Liver (tissue), 9 donors: ENCODE measurements around the gene SMYD3. TPM values are rescaled to one million over a fixed set of nuclear protein-coding genes. Genes with fewer than 3 reads are reported as not detected.

ENCODE experiments used
- DNase-seq: peaks from one replicate; pipeline ENCODE4 v3.0.0-alpha.2; 2017; ENCODE audit warnings: low spot score
- H3K27ac ChIP-seq, 2 donors: one replicate each; pipeline ENCODE4 v1.7.0; 2013; ENCODE audit warnings: inconsistent platforms in 2 of 2, low read length in 2 of 2, control low read depth in 1 of 2, low read depth in 1 of 2, mild to moderate bottlenecking in 1 of 2
- H3K27me3 ChIP-seq, 4 donors: one replicate each; pipeline versions ENCODE4 v1.6.1 to v1.7.0; 2013; ENCODE audit warnings: low read length in 3 of 4, inconsistent platforms in 1 of 4, mild to moderate bottlenecking in 1 of 4, moderate library complexity in 1 of 4; ENCODE audit not compliant: control insufficient read depth in 4 of 4, insufficient read depth in 4 of 4
- H3K36me3 ChIP-seq, 4 donors: one replicate each; pipeline versions ENCODE4 v1.6.1 to v1.7.0; 2013; ENCODE audit warnings: low read length in 3 of 4, mild to moderate bottlenecking in 3 of 4, low read depth in 1 of 4, moderate library complexity in 1 of 4; ENCODE audit not compliant: control insufficient read depth in 4 of 4, insufficient read depth in 3 of 4
- H3K4me1 ChIP-seq, 4 donors: one replicate each; pipeline versions ENCODE4 v1.6.1 to v1.7.0; 2013; ENCODE audit warnings: low read length in 3 of 4, mild to moderate bottlenecking in 3 of 4, moderate library complexity in 1 of 4; ENCODE audit not compliant: control insufficient read depth in 4 of 4, insufficient read depth in 4 of 4
- H3K4me3 ChIP-seq, 3 donors: one replicate each; pipeline versions ENCODE4 v1.6.1 to v1.7.0; 2013; ENCODE audit warnings: low read length in 3 of 3, control low read depth in 1 of 3, low read depth in 1 of 3, mild to moderate bottlenecking in 1 of 3
- H3K9ac ChIP-seq, 2 donors: one replicate each; pipeline ENCODE4 v1.7.0; 2013; ENCODE audit warnings: low read length in 2 of 2, mild to moderate bottlenecking in 2 of 2, moderate library complexity in 2 of 2, control low read depth in 1 of 2, low read depth in 1 of 2
- H3K9me3 ChIP-seq, 4 donors: one replicate each; pipeline versions ENCODE4 v1.6.1 to v1.7.0; 2013; ENCODE audit warnings: low read length in 3 of 4; ENCODE audit not compliant: control insufficient read depth in 4 of 4
- CTCF ChIP-seq: fragments of 150-350 bp; IDR thresholded peaks from 2 replicates; pipeline ENCODE4 v1.5.1; 2017; ENCODE audit warnings: improper control_type of control experiment, low read depth, low read length; ENCODE audit not compliant: missing input control
- EGR1 ChIP-seq, 2 donors: IDR thresholded peaks; 2 replicates each; pipeline ENCODE4 v1.6.1; 2016 to 2018; ENCODE audit warnings: antibody characterized with exemption in 2 of 2, low read depth in 2 of 2
- FOXA1 ChIP-seq: IDR thresholded peaks from 2 replicates; pipeline ENCODE4 v1.6.1; 2016; ENCODE audit warnings: antibody characterized with exemption
- FOXA2 ChIP-seq: IDR thresholded peaks from 2 replicates; pipeline ENCODE4 v1.6.1; 2016; ENCODE audit warnings: antibody characterized with exemption
- GABPA ChIP-seq, 2 donors: IDR thresholded peaks in 1 of 2; conservative IDR thresholded peaks in 1 of 2; 2 replicates each; pipeline ENCODE4 v1.6.1; 2016; ENCODE audit warnings: antibody characterized with exemption in 2 of 2, mild to moderate bottlenecking in 1 of 2, moderate library complexity in 1 of 2
- HNF4A ChIP-seq, 2 donors: conservative IDR thresholded peaks; 2 replicates each; pipeline ENCODE4 v1.6.1; 2016; ENCODE audit warnings: antibody characterized with exemption in 2 of 2, mild to moderate bottlenecking in 2 of 2
- HNF4G ChIP-seq: IDR thresholded peaks from 2 replicates; pipeline ENCODE4 v1.6.1; 2016; ENCODE audit warnings: antibody characterized with exemption
- JUND ChIP-seq, 2 donors: IDR thresholded peaks; 2 replicates each; pipeline ENCODE4 v1.6.1; 2016; ENCODE audit warnings: antibody characterized with exemption in 2 of 2
- NR2F2 ChIP-seq: IDR thresholded peaks from 2 replicates; pipeline ENCODE4 v1.6.1; 2016; ENCODE audit warnings: antibody characterized with exemption
- RAD21 ChIP-seq, 2 donors: IDR thresholded peaks; 2 replicates each; pipeline ENCODE4 v1.6.1; 2016; ENCODE audit warnings: antibody characterized with exemption in 2 of 2, mild to moderate bottlenecking in 2 of 2
- REST ChIP-seq: IDR thresholded peaks from 2 replicates; pipeline ENCODE4 v1.6.1; 2016; ENCODE audit warnings: antibody characterized with exemption, mild to moderate bottlenecking
- RXRA ChIP-seq, 2 donors: IDR thresholded peaks; 2 replicates each; pipeline ENCODE4 v1.6.1; 2017 to 2018; ENCODE audit warnings: antibody characterized with exemption in 2 of 2, mild to moderate bottlenecking in 1 of 2
- SP1 ChIP-seq: IDR thresholded peaks from 2 replicates; pipeline ENCODE4 v1.6.1; 2018; ENCODE audit warnings: antibody characterized with exemption, mild to moderate bottlenecking
- TAF1 ChIP-seq: conservative IDR thresholded peaks from 2 replicates; pipeline ENCODE4 v1.6.1; 2016; ENCODE audit warnings: antibody characterized with exemption, mild to moderate bottlenecking
- YY1 ChIP-seq: IDR thresholded peaks from 2 replicates; pipeline ENCODE4 v1.6.1; 2016; ENCODE audit warnings: antibody characterized with exemption, mild to moderate bottlenecking
- ZBTB33 ChIP-seq: IDR thresholded peaks from 2 replicates; pipeline ENCODE4 v1.6.1; 2016; ENCODE audit warnings: antibody characterized with exemption
- WGBS: extraction: QIAGEN DNeasy Blood & Tissue Kit; methylation state at CpG from one replicate; pipeline ENCODE4 v1.1.7; 2013; 5-methylcytosine and 5-hydroxymethylcytosine counted together
- polyA plus RNA-seq, 2 donors: library from polyadenylated mRNA; stranded (reverse) in 1 of 2; unstranded in 1 of 2; fragments of 200-250 nt in 1 of 2; fragments of >200 nt in 1 of 2; fragmentation: Nextera tagmentation in 1 of 2; extraction: Ambion mirVana in 1 of 2; gene quantifications; one replicate each; pipeline versions ENCODE4 v1.2.1 to v1.2.3, GENCODE V29; 2013 to 2015
- total RNA-seq, 2 donors: library from RNA; depleted of rRNA; stranded (reverse); fragments of >200 nt; gene quantifications; one replicate each; pipeline ENCODE4 v1.2.3, GENCODE V29; 2014
- TF ChIP-seq, protein P1 (sequence below): IDR thresholded peaks from 2 replicates; pipeline ENCODE4 v1.6.1; 2016; ENCODE audit warnings: antibody characterized with exemption
- TF ChIP-seq, protein P2 (sequence below): IDR thresholded peaks from 2 replicates; pipeline ENCODE4 v1.6.1; 2016; ENCODE audit warnings: antibody characterized with exemption
- donor health status: healthy.
- donor health status: healthy.
- donor health status: healthy.
- donor health status: healthy.
- donor health status: healthy.

Gene SMYD3
- total and polyA plus RNA-seq, 4 donors: 3.1 to 9.1 (median 8.0) TPM

GRCh38 chr1:246093230-246093629, 413.8 kb downstream of the SMYD3 start:
- Histone ChIP-seq H3K27me3 (no peaks in the 10 kb centered on the region), H3K9me3 (no peaks in the 10 kb centered on the region), H3K4me1 (no peaks in the 10 kb centered on the region), H3K36me3 (no peaks in the 10 kb centered on the region), H3K27ac (no peak overlapping the region), H3K4me3 (no peak overlapping the region), H3K9ac (no peak overlapping the region)
- no peak for TF ChIP-seq TAF1
- TF ChIP-seq FOXA1: no peak
- no peak for TF ChIP-seq GABPA (IDR thresholded peaks at IDR 0.05 in 1 of 2, conservative IDR thresholded peaks at IDR 0.05 in 1 of 2)
- TF ChIP-seq, protein P1, sequence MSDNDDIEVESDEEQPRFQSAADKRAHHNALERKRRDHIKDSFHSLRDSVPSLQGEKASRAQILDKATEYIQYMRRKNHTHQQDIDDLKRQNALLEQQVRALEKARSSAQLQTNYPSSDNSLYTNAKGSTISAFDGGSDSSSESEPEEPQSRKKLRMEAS: no peak
- no peak for TF ChIP-seq HNF4A (conservative IDR thresholded peaks at IDR 0.05)
- no peak for TF ChIP-seq YY1
- TF ChIP-seq SP1: no peak
- no peak for TF ChIP-seq HNF4G
- no peak for TF ChIP-seq JUND (IDR thresholded peaks at IDR 0.05)
- TF ChIP-seq RAD21 (IDR thresholded peaks at IDR 0.05): no peak
- TF ChIP-seq RXRA (IDR thresholded peaks at IDR 0.05): no peak
- no peak for TF ChIP-seq NR2F2
- TF ChIP-seq REST: no peak
- no peak for TF ChIP-seq FOXA2
- TF ChIP-seq, protein P2, sequence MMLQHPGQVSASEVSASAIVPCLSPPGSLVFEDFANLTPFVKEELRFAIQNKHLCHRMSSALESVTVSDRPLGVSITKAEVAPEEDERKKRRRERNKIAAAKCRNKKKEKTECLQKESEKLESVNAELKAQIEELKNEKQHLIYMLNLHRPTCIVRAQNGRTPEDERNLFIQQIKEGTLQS: no peak
- TF ChIP-seq ZBTB33: no peak
- WGBS: 97% methylated on average over 4 of the region's 4 CpGs
- no peak for DNase-seq

DNA sequence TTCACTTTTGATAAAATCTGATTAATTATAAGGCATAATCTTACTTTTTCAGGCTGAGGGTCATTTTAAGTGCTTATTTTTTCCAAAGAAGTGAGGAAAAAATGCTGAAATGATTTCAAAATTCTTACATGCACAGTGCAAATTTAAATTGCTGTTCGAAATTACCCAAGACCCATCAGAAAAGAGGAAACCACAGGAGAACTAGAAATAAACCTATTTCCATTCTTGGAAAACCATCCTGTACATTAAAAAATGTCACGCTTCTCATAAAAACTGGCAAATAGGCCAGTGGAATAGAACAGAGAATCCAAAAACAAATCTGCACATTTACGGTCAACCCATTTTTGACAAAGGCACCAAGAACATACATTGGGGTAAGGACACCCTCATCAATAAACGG, 414.9 kb downstream of the SMYD3 start:
- no peaks in the 10 kb centered on the region for H3K27me3 ChIP-seq
- no peak overlapping the region for H3K9ac ChIP-seq
- no peak for DNase-seq
- no peaks in the 10 kb centered on the region for H3K4me1 ChIP-seq
- TF ChIP-seq JUND (IDR thresholded peaks at IDR 0.05) (no peak), RAD21 (IDR thresholded peaks at IDR 0.05) (no peak), REST (no peak), CTCF (no peak), EGR1 (IDR thresholded peaks at IDR 0.05; ENCODE audit: low read depth in 2 of 2) (no peak), HNF4A (conservative IDR thresholded peaks at IDR 0.05) (no peak), GABPA (IDR thresholded peaks at IDR 0.05 in 1 of 2, conservative IDR thresholded peaks at IDR 0.05 in 1 of 2) (no peak), ZBTB33 (no peak), SP1 (no peak)
- TF ChIP-seq, protein P1: no peak
- TF ChIP-seq, protein P2: no peak
- H3K27ac ChIP-seq: no peak overlapping the region
- no peak overlapping the region for H3K4me3 ChIP-seq
- H3K36me3 ChIP-seq: peaks cover 0 to 2% (median 0%) of the 10 kb centered on the region in 4 donors
- no peaks in the 10 kb centered on the region for H3K9me3 ChIP-seq
- WGBS: 89% methylated on average over 4 of the region's 4 CpGs
